ENCODE results near the gene THOP1. TPM values are rescaled to one million over a fixed set of nuclear protein-coding genes. Genes with fewer than 3 reads are reported as not detected.

The THOP1 gene
- total RNA-seq, 1 experiment from 2014 or later: 143 TPM

GRCh38 chr19:2790194-2790556, 4.9 kb downstream of the THOP1 start:
- BruUV-seq (replicated peaks): no TSS peak
- H3K36me3 ChIP-seq (ENCODE audit: control insufficient read depth, insufficient read depth, low read length): peaks cover 4% of the 10 kb centered on the region
- H3K27me3 ChIP-seq (ENCODE audit: control insufficient read depth, insufficient read depth, low read length): no peaks in the 10 kb centered on the region
- intact Hi-C loops (cut with micrococcal nuclease; ENCODE audit: unreplicated experiment) (no loop called here), in situ Hi-C loops (cut with HindIII; ENCODE audit: low pct_unique_long_range_greater_than_20kb, low sequenced_read_pairs) (no loop called here)
- H3K27ac ChIP-seq (ENCODE audit: low read length): no peak overlapping the region
- H3K9me3 ChIP-seq (ENCODE audit: control insufficient read depth, insufficient read depth, low read depth, low read length): no peaks in the 10 kb centered on the region
- no peak overlapping the region for H3K4me3 ChIP-seq (ENCODE audit: low read depth in 2 of 2, low read length in 2 of 2)
- no peak for DNase-seq (ENCODE audit: low read depth, low spot score)
- ChIA-PET CTCF (no interaction called here), POLR2A (no interaction called here)
- TF ChIP-seq SIN3A (IDR thresholded peaks at IDR 0.05; ENCODE audit: borderline replicate concordance, insufficient read depth, low read depth, low read length) (no peak), REST (IDR thresholded peaks at IDR 0.05; ENCODE audit: insufficient read depth in 1 of 2, low read depth in 2 of 2, low read length in 1 of 2) (no peak), CTCF (IDR thresholded peaks at IDR 0.05) (no peak)
- H3K4me1 ChIP-seq (ENCODE audit: control insufficient read depth, insufficient read depth, low read length): no peaks in the 10 kb centered on the region
- no peak for ATAC-seq

- Histone ChIP-seq H3K27ac (ENCODE audit: low read length) (no peak overlapping the region), H3K36me3 (ENCODE audit: control insufficient read depth, insufficient read depth, low read length) (peaks cover 3% of the 10 kb centered on the region), H3K4me3 (ENCODE audit: low read depth in 2 of 2, low read length in 2 of 2) (no peak overlapping the region), H3K27me3 (ENCODE audit: control insufficient read depth, insufficient read depth, low read length) (no peaks in the 10 kb centered on the region), H3K4me1 (ENCODE audit: control insufficient read depth, insufficient read depth, low read length) (no peaks in the 10 kb centered on the region), H3K9me3 (ENCODE audit: control insufficient read depth, insufficient read depth, low read depth, low read length) (no peaks in the 10 kb centered on the region)
- ChIA-PET CTCF (no interaction called here), POLR2A (no interaction called here)
- no TSS peak for BruUV-seq (replicated peaks)
- DNase-seq (ENCODE audit: low read depth, low spot score): no peak
- in situ Hi-C loops (cut with HindIII; ENCODE audit: low pct_unique_long_range_greater_than_20kb, low sequenced_read_pairs) (no loop called here), intact Hi-C loops (cut with micrococcal nuclease; ENCODE audit: unreplicated experiment) (no loop called here)
- TF ChIP-seq POLR2AphosphoS5 (IDR thresholded peaks at IDR 0.05; ENCODE audit: low read depth, low read length) (no peak), SIN3A (IDR thresholded peaks at IDR 0.05; ENCODE audit: borderline replicate concordance, insufficient read depth, low read depth, low read length) (no peak), CTCF (IDR thresholded peaks at IDR 0.05) (no peak), REST (IDR thresholded peaks at IDR 0.05; ENCODE audit: insufficient read depth in 1 of 2, low read depth in 2 of 2, low read length in 1 of 2) (no peak)
- ATAC-seq: no peak
Measured at GRCh38 chr19:2790557-2791271, 5.4 kb downstream of the THOP1 start.

Data from Panc1 (cell line).